Kidney epithelial cell (primary cell): ENCODE data around the gene APP. TPM values are rescaled to one million over a fixed set of nuclear protein-coding genes. Genes with fewer than 3 reads are reported as not detected.

Source experiments
- DNase-seq: peaks from one replicate; pipeline ENCODE4 v3.0.0-alpha.2; 2010; ENCODE audit warnings: low read depth
- H3K27me3 ChIP-seq: 2 replicates; pipeline ENCODE4 v1.6.0; 2011; ENCODE audit warnings: low read length; ENCODE audit not compliant: control insufficient read depth, insufficient read depth
- H3K36me3 ChIP-seq: 2 replicates; pipeline ENCODE4 v1.5.1; 2011; ENCODE audit warnings: low read length; ENCODE audit not compliant: control insufficient read depth, insufficient read depth
- H3K4me3 ChIP-seq: 2 replicates; pipeline ENCODE4 v1.5.1; 2011; ENCODE audit warnings: low read depth, mild to moderate bottlenecking, control low read depth, low read length
- total RNA-seq: library from RNA; depleted of rRNA; stranded (reverse); fragments of >200 nt; gene quantifications from 2 replicates; pipeline ENCODE4 v1.2.3, GENCODE V29; 2015
- TF ChIP-seq, protein P1 (sequence below): IDR thresholded peaks from 2 replicates; pipeline ENCODE4 v1.5.1; 2011; ENCODE audit warnings: mild to moderate bottlenecking, moderate library complexity, low read length, control low read depth, inconsistent platforms; ENCODE audit not compliant: insufficient read depth, poor library complexity, severe bottlenecking

Gene APP
- total RNA-seq, 1 donor from 2014 or later = 624 TPM

DNA sequence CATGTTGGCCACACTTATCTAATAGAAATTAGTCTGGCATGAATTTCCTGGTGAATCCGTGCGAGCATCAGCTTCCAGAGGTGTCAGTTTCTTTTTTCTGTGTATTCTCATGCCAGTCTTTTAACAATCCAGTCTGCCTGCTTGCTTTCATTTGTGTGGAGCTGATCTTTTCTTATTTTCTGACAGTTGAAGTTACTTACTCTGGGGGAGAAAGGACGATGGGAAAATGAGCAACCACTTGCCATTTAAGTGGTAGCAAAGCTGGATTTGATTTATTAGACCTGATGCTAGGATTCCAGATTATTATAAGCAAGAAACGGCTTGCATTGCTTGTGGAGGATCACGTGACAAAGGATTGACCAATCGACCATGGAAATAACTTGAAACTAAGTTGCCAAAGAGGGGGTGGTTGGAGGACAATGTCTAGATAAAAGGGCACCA lies 24.3 kb upstream of the APP start:
- TF ChIP-seq, protein P1, sequence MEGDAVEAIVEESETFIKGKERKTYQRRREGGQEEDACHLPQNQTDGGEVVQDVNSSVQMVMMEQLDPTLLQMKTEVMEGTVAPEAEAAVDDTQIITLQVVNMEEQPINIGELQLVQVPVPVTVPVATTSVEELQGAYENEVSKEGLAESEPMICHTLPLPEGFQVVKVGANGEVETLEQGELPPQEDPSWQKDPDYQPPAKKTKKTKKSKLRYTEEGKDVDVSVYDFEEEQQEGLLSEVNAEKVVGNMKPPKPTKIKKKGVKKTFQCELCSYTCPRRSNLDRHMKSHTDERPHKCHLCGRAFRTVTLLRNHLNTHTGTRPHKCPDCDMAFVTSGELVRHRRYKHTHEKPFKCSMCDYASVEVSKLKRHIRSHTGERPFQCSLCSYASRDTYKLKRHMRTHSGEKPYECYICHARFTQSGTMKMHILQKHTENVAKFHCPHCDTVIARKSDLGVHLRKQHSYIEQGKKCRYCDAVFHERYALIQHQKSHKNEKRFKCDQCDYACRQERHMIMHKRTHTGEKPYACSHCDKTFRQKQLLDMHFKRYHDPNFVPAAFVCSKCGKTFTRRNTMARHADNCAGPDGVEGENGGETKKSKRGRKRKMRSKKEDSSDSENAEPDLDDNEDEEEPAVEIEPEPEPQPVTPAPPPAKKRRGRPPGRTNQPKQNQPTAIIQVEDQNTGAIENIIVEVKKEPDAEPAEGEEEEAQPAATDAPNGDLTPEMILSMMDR = no peak
- Histone ChIP-seq H3K36me3 (no peaks in the 10 kb centered on the region), H3K4me3 (no peak overlapping the region), H3K27me3 (no peaks in the 10 kb centered on the region)
- DNase-seq = no peak

DNA sequence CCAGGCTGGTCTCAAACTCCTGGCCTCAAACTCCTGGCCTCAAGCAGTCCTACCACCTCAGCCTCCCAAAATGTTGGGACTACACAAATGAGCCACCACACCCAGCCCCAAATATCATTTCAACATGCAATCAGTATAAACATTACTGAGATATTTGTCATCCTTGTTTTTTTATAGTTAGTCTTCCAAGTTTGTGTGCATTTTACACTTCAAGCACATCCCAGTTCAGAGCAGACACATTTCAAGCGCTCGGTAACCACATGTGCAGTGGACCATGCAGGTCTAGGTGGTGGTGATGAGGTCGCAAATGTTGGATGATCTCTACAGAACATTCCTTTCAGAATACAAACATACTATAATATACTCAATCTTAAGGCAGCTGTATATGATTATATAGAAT lies 23.8 kb upstream of the APP start:
- TF ChIP-seq, protein P1 = no peak
- no peak overlapping the region for H3K4me3 ChIP-seq
- no peak for DNase-seq

GRCh38 chr21:26191609-26192008 lies 21.0 kb upstream of the APP start:
- no peak overlapping the region for H3K4me3 ChIP-seq
- no peaks in the 10 kb centered on the region for H3K36me3 ChIP-seq
- DNase-seq = no peak
- no peaks in the 10 kb centered on the region for H3K27me3 ChIP-seq
- TF ChIP-seq, protein P1 = no peak

More for the DNA sequence above, 23.8 kb upstream of the APP start:
- Histone ChIP-seq H3K27me3 (no peaks in the 10 kb centered on the region), H3K36me3 (no peaks in the 10 kb centered on the region)

- Histone ChIP-seq H3K36me3 (no peaks in the 10 kb centered on the region), H3K4me3 (no peak overlapping the region), H3K27me3 (no peaks in the 10 kb centered on the region)
- DNase-seq = no peak
- TF ChIP-seq, protein P1 = no peak
Observed at GRCh38 chr21:26188422-26188821, 17.9 kb upstream of the APP start.

DNA sequence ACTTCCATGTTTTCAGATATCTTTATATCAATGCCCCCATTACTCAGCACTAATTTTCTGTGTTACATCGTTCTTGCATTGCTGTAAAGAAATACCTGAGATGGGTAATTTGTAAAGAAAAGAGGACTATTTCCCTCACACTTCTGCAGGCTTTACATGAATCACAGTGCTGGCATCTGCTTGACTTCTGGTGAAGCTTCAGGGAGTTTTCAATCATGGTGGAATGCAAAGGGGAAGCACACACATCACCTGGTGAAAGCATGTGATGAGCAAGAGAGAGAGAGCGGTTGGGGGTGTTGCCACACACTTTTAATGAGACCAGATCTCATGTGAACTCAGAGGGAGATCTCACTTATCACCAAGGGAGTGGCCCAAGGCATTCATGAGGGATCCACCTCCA lies 14.9 kb upstream of the APP start:
- H3K4me3 ChIP-seq = no peak overlapping the region
- H3K27me3 ChIP-seq = no peaks in the 10 kb centered on the region
- TF ChIP-seq, protein P1 = no peak
- no peaks in the 10 kb centered on the region for H3K36me3 ChIP-seq
- DNase-seq = no peak

DNA sequence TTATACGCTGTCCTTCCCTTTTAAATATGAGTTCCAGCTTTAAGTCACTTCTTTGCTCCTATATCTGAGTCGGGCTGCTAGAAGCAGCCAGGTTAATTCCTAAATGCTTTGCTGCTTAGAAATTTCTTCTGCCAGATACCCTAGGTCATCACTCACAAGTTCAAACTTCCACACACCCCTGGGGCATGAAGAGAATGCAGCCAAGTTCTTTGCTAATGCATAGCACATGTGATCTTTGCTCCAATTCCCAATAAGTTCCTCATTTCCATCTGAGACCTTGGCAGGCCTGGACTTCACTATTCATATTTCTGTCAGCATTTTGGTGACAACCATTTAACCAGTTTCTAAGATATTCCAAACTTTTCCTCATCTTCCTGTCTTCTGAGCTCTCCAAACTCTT lies 14.5 kb upstream of the APP start:
- Histone ChIP-seq H3K36me3 (no peaks in the 10 kb centered on the region), H3K4me3 (no peak overlapping the region), H3K27me3 (no peaks in the 10 kb centered on the region)
- no peak for DNase-seq
- TF ChIP-seq, protein P1 = no peak
